ENCODE results near the gene NUDT22. TPM values are rescaled to one million over a fixed set of nuclear protein-coding genes. Genes with fewer than 3 reads are reported as not detected.

NUDT22 gene
- total and polyA plus RNA-seq, 2 of the 8 experiments (the other 6 are each of a cell fraction or from before 2014, with no cell fraction given) = 43.4 to 69.0 TPM

- H3K79me2 ChIP-seq (ENCODE audit: control insufficient read depth in 1 of 2, insufficient read depth in 2 of 2, low read length in 2 of 2) = peaks cover 0 to 23% of the 10 kb centered on the region in 2 experiments; a peak in 1 of 4 replicates
- H3K79me1 ChIP-seq (ENCODE audit: low read depth, low read length) = peaks cover 2% of the 10 kb centered on the region; the same call in 1 of the 2 replicates
- no peak overlapping the region for H2AFZ ChIP-seq (ENCODE audit: low read length)
- H3K9ac ChIP-seq (replicated peaks in 1 of 4; ENCODE audit: extremely low read depth in 1 of 4, low read depth in 3 of 4, low read length in 3 of 4) = no peak overlapping the region
- peaks cover 0 to 23% (median 18%) of the 10 kb centered on the region in 4 experiments; a peak in 6 of 7 replicates for H3K4me1 ChIP-seq (replicated peaks in 1 of 4; ENCODE audit: control insufficient read depth in 3 of 4, insufficient read depth in 4 of 4, low read length in 3 of 4)
- POLR2A ChIA-PET (ENCODE audit: partially characterized antibody) = interaction anchor here (0.7 to 7.1 kb wide), 4 partner anchors 10 to 49 kb away, joined by 3 to 101 read pairs (median 20); partner anchors contain the start of genes FKBP2 and PPP1R14B
- TF ChIP-seq EP300 (IDR thresholded peaks at IDR 0.05; ENCODE audit: borderline replicate concordance in 1 of 2, low read depth in 2 of 2, low read length in 2 of 2) (no peak), FOSL1 (IDR thresholded peaks at IDR 0.05; ENCODE audit: insufficient read depth, low read depth, low read length) (no peak), NRF1 (IDR thresholded peaks at IDR 0.05; ENCODE audit: low read depth, low read length) (no peak)
- FAIRE-seq = no peak
- H3K23ac ChIP-seq (ENCODE audit: insufficient read length) = no peak overlapping the region
- no peak overlapping the region for H3K27ac ChIP-seq (ENCODE audit: low read depth, low read length)
- no peak overlapping the region for H4K91ac ChIP-seq (replicated peaks; ENCODE audit: insufficient read length, low read length)
- no peak overlapping the region for H3K56ac ChIP-seq (replicated peaks; ENCODE audit: insufficient read length, low read depth, low read length)
- H3K14ac ChIP-seq (ENCODE audit: insufficient read length) = no peak overlapping the region
- H3K18ac ChIP-seq (ENCODE audit: extremely low read depth, low read length) = no peak overlapping the region
- H3K9me3 ChIP-seq (ENCODE audit: insufficient read depth in 2 of 2, low read depth in 1 of 2, low read length in 1 of 2) = no peaks in the 10 kb centered on the region
- peaks cover 10 to 22% of the 10 kb centered on the region in 2 experiments for H4K20me1 ChIP-seq (replicated peaks in 1 of 2; ENCODE audit: control insufficient read depth in 1 of 2, insufficient read depth in 2 of 2, low read length in 2 of 2)
- H4K5ac ChIP-seq (ENCODE audit: insufficient read length, low read depth, low read length) = no peak overlapping the region
- DNase-seq (ENCODE audit: low read depth in 1 of 2, low spot score in 2 of 2) = no peak
- no peak overlapping the region for H2AK5ac ChIP-seq (ENCODE audit: low read depth, low read length)
- H3K4me3 ChIP-seq (ENCODE audit: extremely low read depth in 1 of 4, insufficient read depth in 2 of 4, low read depth in 3 of 4, low read length in 4 of 4) = no peak overlapping the region
- no peak overlapping the region for H3K4me2 ChIP-seq (ENCODE audit: insufficient read depth in 1 of 2, low read depth in 2 of 2, low read length in 2 of 2)
- CTCF ChIA-PET (ENCODE audit: partially characterized antibody) = interaction anchor here (0.6 to 5.9 kb wide), 9 partner anchors 11 to 101 kb away, joined by 3 to 62 read pairs (median 4); no protein-coding TSS in a partner anchor
- no peak overlapping the region for H2BK15ac ChIP-seq (ENCODE audit: low read length)
- H3K27me3 ChIP-seq (replicated peaks in 1 of 4; ENCODE audit: control insufficient read depth in 3 of 4, extremely low read depth in 1 of 4, insufficient read depth in 3 of 4, low read length in 3 of 4) = no peaks in the 10 kb centered on the region
- no peak overlapping the region for H2BK20ac ChIP-seq (ENCODE audit: low read length)
- no peak overlapping the region for H2BK120ac ChIP-seq (replicated peaks; ENCODE audit: low read depth, low read length)
- H3K23me2 ChIP-seq (ENCODE audit: low read depth, low read length) = peaks cover 10% of the 10 kb centered on the region; the same call in 1 of the 2 replicates
- peaks cover 12 to 44% (median 24%) of the 10 kb centered on the region in 4 experiments for H3K36me3 ChIP-seq (ENCODE audit: control insufficient read depth in 2 of 4, insufficient read depth in 4 of 4, low read length in 3 of 4)
- H3K4ac ChIP-seq (replicated peaks; ENCODE audit: insufficient read length, low read depth, low read length) = no peak overlapping the region
- H4K8ac ChIP-seq (ENCODE audit: extremely low read depth, insufficient read depth, low read length) = no peak overlapping the region
- H2BK5ac ChIP-seq (ENCODE audit: low read depth, low read length) = no peak overlapping the region
- no peak overlapping the region for H2BK12ac ChIP-seq (ENCODE audit: low read depth, low read length)
- 92% methylated on average over 7 of the region's 7 CpGs; no CpG with 5 or more reads in 1 of the 2 experiments for WGBS, 2 experiments (ENCODE audit: extremely low coverage in 1 of 2, insufficient coverage in 1 of 2, insufficient read length in 1 of 2, insufficient replicate concordance in 2 of 2, low coverage in 1 of 2, low lambda C conversion rate in 2 of 2, missing lambda C conversion rate in 1 of 2)
Measured at GRCh38 chr11:64254326-64254725, 28.3 kb downstream of the NUDT22 start.

Measured in H1 (cell line).